HEK293T (cell line): ENCODE results near the gene THRB.

Experiments used
- NFRKB ChIP-seq: fragments of 450-650 bp; IDR thresholded peaks from 2 replicates; pipeline ENCODE4 v1.6.1; 2016; ENCODE audit warnings: mild to moderate bottlenecking, moderate library complexity
- TARDBP ChIP-seq: fragments of 450-650 bp; IDR thresholded peaks from 2 replicates; pipeline ENCODE4 v1.6.1; 2016
- ZNF384 ChIP-seq: fragments of 450-650 bp; IDR thresholded peaks from 2 replicates; pipeline ENCODE4 v1.6.1; 2016
- TF ChIP-seq, protein P1 (sequence below): fragments of 450-650 bp; IDR thresholded peaks from 2 replicates; pipeline ENCODE4 v1.6.1; 2016

DNA sequence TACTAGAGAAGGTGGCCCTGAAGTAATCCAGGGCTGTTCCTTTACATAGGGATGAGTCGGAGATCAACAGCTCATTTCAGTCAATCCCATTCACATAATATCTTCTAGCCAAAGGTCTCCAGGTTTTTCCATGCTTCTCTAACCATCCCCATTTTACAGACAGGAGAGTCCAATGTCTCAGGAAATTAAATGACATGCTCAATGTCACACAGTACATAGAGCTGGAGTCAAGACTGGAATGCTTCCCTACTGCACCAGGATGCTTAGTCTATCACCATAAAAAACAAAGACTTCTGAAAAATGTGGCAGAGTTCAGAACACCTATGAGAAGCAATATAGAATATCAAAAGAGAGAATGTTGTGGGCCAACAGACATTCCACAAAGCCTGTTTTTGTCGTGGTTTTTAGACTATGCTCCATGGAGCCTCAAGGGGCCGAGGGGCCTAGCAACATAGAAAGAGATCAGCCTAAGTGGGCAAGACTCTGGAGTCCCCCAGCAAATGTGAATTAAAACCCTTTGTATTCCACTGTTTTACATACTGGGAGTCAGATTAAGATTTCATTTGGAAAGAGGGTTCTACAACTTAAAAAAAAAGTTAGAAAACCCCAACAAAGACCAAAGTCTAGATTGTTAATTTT, 122.0 kb downstream of the THRB start:
- TF ChIP-seq ZNF384 (no peak), TARDBP (no peak), NFRKB (no peak)
- TF ChIP-seq, protein P1, sequence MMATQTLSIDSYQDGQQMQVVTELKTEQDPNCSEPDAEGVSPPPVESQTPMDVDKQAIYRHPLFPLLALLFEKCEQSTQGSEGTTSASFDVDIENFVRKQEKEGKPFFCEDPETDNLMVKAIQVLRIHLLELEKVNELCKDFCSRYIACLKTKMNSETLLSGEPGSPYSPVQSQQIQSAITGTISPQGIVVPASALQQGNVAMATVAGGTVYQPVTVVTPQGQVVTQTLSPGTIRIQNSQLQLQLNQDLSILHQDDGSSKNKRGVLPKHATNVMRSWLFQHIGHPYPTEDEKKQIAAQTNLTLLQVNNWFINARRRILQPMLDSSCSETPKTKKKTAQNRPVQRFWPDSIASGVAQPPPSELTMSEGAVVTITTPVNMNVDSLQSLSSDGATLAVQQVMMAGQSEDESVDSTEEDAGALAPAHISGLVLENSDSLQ = no peak
